ENCODE measurements around the gene EMSY.

GRCh38 chr11:76577921-76578653, 133.3 kb downstream of the EMSY start:
- no peak for TF ChIP-seq ARID5B (CRISPR knock-in tag; IDR thresholded peaks at IDR 0.05)
- TF ChIP-seq ZBTB43 (CRISPR knock-in tag; conservative IDR thresholded peaks at IDR 0.05): no peak
- TF ChIP-seq CTCF (CRISPR knock-in tag; IDR thresholded peaks at IDR 0.05): no peak
- TF ChIP-seq NKX3-1 (CRISPR knock-in tag; IDR thresholded peaks at IDR 0.05): no peak
- no peak for TF ChIP-seq AHR (CRISPR knock-in tag; IDR thresholded peaks at IDR 0.05)
- no peak for TF ChIP-seq RFX5 (IDR thresholded peaks at IDR 0.05; ENCODE audit: low read depth, low read length)
